HepG2 (cell line): Measurements from ENCODE around the gene C9orf50. TPM values are rescaled to one million over a fixed set of nuclear protein-coding genes. Genes with fewer than 3 reads are reported as not detected.

Source experiments
- ATF2 ChIP-seq: sonication (generic); formaldehyde crosslinking; IDR thresholded peaks from 2 replicates; pipeline ENCODE4 v1.4.0; 2020; ENCODE audit warnings: missing genetic modification reagents
- FOXJ3 ChIP-seq: sonication (generic); formaldehyde crosslinking; IDR thresholded peaks from 2 replicates; pipeline ENCODE4 v1.4.0; 2020; ENCODE audit warnings: missing genetic modification reagents, mild to moderate bottlenecking, borderline replicate concordance
- NKX3-1 ChIP-seq: sonication (generic); formaldehyde crosslinking; IDR thresholded peaks from 2 replicates; pipeline ENCODE4 v1.5.0; 2020; ENCODE audit warnings: missing genetic modification reagents
- NR2F1 ChIP-seq, 2 experiments: fragments of 450-650 bp in 1 of 2; formaldehyde crosslinking in 1 of 2; IDR thresholded peaks; 2 replicates each; pipeline versions ENCODE4 v1.5.0 to v1.6.1; 2016 to 2020; ENCODE audit warnings: mild to moderate bottlenecking in 1 of 2, missing compliant biosample characterization in 1 of 2, missing genetic modification reagents in 1 of 2, moderate library complexity in 1 of 2
- PAX8 ChIP-seq: sonication (generic); formaldehyde crosslinking; IDR thresholded peaks from 2 replicates; pipeline ENCODE4 v1.8.0; 2022; ENCODE audit warnings: mild to moderate bottlenecking, missing genetic modification reagents, borderline replicate concordance
- PAXIP1 ChIP-seq: sonication (generic); formaldehyde crosslinking; conservative IDR thresholded peaks from 2 replicates; pipeline ENCODE4 v1.4.0; 2020; ENCODE audit warnings: mild to moderate bottlenecking, missing genetic modification reagents, moderate library complexity
- PCBP2 ChIP-seq: fragments of 200-400 bp; formaldehyde crosslinking; optimal IDR thresholded peaks from 2 replicates; pipeline ENCODE3; 2018; ENCODE audit warnings: low read length, low read depth; ENCODE audit not compliant: poor library complexity, severe bottlenecking
- PHF8 ChIP-seq: sonication (generic); formaldehyde crosslinking; IDR thresholded peaks from 2 replicates; pipeline ENCODE4 v1.5.0; 2020; ENCODE audit warnings: missing genetic modification reagents
- SNAPC2 ChIP-seq: sonication (generic); formaldehyde crosslinking; IDR thresholded peaks from 2 replicates; pipeline ENCODE4 v1.8.1; 2022; ENCODE audit warnings: mild to moderate bottlenecking, missing genetic modification reagents
- SNRNP70 ChIP-seq: fragments of 200-400 bp; formaldehyde crosslinking; IDR thresholded peaks from 2 replicates; pipeline ENCODE4 v1.6.1; 2017; ENCODE audit warnings: mild to moderate bottlenecking, low read depth, low read length, moderate library complexity
- TFDP2 ChIP-seq: sonication (generic); formaldehyde crosslinking; IDR thresholded peaks from 2 replicates; pipeline ENCODE4 v1.4.0; 2020; ENCODE audit warnings: missing genetic modification reagents
- U2AF1 ChIP-seq: fragments of 200-400 bp; formaldehyde crosslinking; optimal IDR thresholded peaks from 2 replicates; pipeline ENCODE3; 2017; ENCODE audit warnings: mild to moderate bottlenecking, low read depth, low read length
- YY1 ChIP-seq: IDR thresholded peaks from 2 replicates; pipeline ENCODE4 v1.6.1; 2011; ENCODE audit warnings: low read length, low read depth, moderate library complexity, mild to moderate bottlenecking; ENCODE audit not compliant: insufficient read depth, insufficient replicate concordance
- ZC3H4 ChIP-seq: sonication (generic); formaldehyde crosslinking; IDR thresholded peaks from 2 replicates; pipeline ENCODE4 v1.4.0; 2020; ENCODE audit warnings: missing genetic modification reagents, borderline replicate concordance
- ZNF12 ChIP-seq: sonication (generic); formaldehyde crosslinking; IDR thresholded peaks from 2 replicates; pipeline ENCODE4 v1.5.0; 2020; ENCODE audit warnings: missing genetic modification reagents
- ZNF225 ChIP-seq: sonication (generic); formaldehyde crosslinking; IDR thresholded peaks from 2 replicates; pipeline ENCODE4 v1.4.0; 2020; ENCODE audit warnings: mild to moderate bottlenecking, missing genetic modification reagents
- ZNF275 ChIP-seq: sonication (generic); formaldehyde crosslinking; IDR thresholded peaks from 2 replicates; pipeline ENCODE4 v1.8.0; 2022; ENCODE audit warnings: missing genetic modification reagents, mild to moderate bottlenecking, inconsistent platforms, borderline replicate concordance
- ZNF292 ChIP-seq: sonication (generic); formaldehyde crosslinking; IDR thresholded peaks from 2 replicates; pipeline ENCODE4 v1.8.1; 2022; ENCODE audit warnings: mild to moderate bottlenecking, low read depth, missing genetic modification reagents, borderline replicate concordance
- ZNF33A ChIP-seq: sonication (generic); formaldehyde crosslinking; IDR thresholded peaks from 2 replicates; pipeline ENCODE4 v1.5.1; 2020; ENCODE audit warnings: missing genetic modification reagents, mild to moderate bottlenecking, moderate library complexity, borderline replicate concordance
- ZNF552 ChIP-seq: sonication (generic); formaldehyde crosslinking; IDR thresholded peaks from 2 replicates; pipeline ENCODE4 v1.9.0; 2022; ENCODE audit warnings: missing genetic modification reagents, mild to moderate bottlenecking, borderline replicate concordance
- ZNF709 ChIP-seq: sonication (generic); formaldehyde crosslinking; IDR thresholded peaks from 2 replicates; pipeline ENCODE4 v1.5.0; 2020; ENCODE audit warnings: mild to moderate bottlenecking, missing genetic modification reagents
- polyA plus RNA-seq, 8 experiments: library from polyadenylated mRNA; depleted of rRNA in 3 of 8; stranded (reverse) in 7 of 8; unstranded in 1 of 8; fragments of >200 nt; fragmentation: Illumina TruSeq in 4 of 8; extraction: Trizol in 4 of 8; gene quantifications; 2 replicates each; pipeline versions ENCODE4 v1.2.1 to v1.2.3, GENCODE V29; 2011 to 2016; ENCODE audit warnings: low read depth in 4 of 8, missing spikeins in 1 of 8, mixed read lengths in 1 of 8; ENCODE audit not compliant: insufficient read depth in 1 of 8
- total RNA-seq, 5 experiments: library from RNA; depleted of rRNA; stranded (reverse); fragments of >200 nt; fragmentation: Illumina TruSeq; extraction: Trizol; gene quantifications; 2 replicates each; pipeline ENCODE4 v1.2.3, GENCODE V29; 2016; ENCODE audit warnings: low read depth in 1 of 5

C9orf50 gene
- total and polyA plus RNA-seq, 2 of the 13 experiments (the other 11 are each of a cell fraction or from before 2014, with no cell fraction given): not detected

- TF ChIP-seq TFDP2 (peak; percentile 63), NR2F1 (CRISPR knock-in tag; IDR thresholded peaks at IDR 0.05) (peak; percentile 23 to 71; a peak in 3 of 4 replicates), YY1 (no peak), ZNF709 (CRISPR knock-in tag) (no peak), NKX3-1 (no peak; the same call in 1 of the 2 replicates), ZNF292 (CRISPR knock-in tag) (peak; percentile 56; the same call in 1 of the 2 replicates), ZC3H4 (CRISPR knock-in tag) (no peak), PHF8 (CRISPR knock-in tag) (peak; percentile 46), ZNF275 (CRISPR knock-in tag) (peak; percentile 85; the same call in 1 of the 2 replicates), SNRNP70 (no peak), SNAPC2 (CRISPR knock-in tag) (no peak), PCBP2 (no peak), PAXIP1 (peak; percentile 76), ZNF552 (CRISPR knock-in tag) (no peak), PAX8 (CRISPR knock-in tag) (no peak), U2AF1 (peak; percentile 34), ZNF225 (CRISPR knock-in tag) (0 out of 2 replicates have a peak, but pooled peaks have one; percentile 59), FOXJ3 (CRISPR knock-in tag) (peak; percentile 31; the same call in 1 of the 2 replicates), ATF2 (CRISPR knock-in tag) (no peak), ZNF33A (CRISPR knock-in tag) (no peak), ZNF12 (CRISPR knock-in tag) (no peak)
Observed at GRCh38 chr9:129606161-129607026, 14.5 kb downstream of the C9orf50 start (continued).
